DOHH2 (cell line): Measurements from ENCODE around the gene IL27RA.

Source experiments
- H3F3A ChIP-seq: fragments of 200-600 bp; sonication (generic), shearing (Covaris generic); 2 replicates; pipeline ENCODE4 v1.6.0; 2016; ENCODE audit warnings: antibody characterized with exemption, mild to moderate bottlenecking; ENCODE audit not compliant: control insufficient read depth, insufficient read depth
- H3K27ac ChIP-seq: fragments of 200-600 bp; sonication (generic); 2 replicates; pipeline ENCODE4 v1.5.1; 2014; ENCODE audit warnings: low read depth, mild to moderate bottlenecking, low read length, moderate library complexity
- H3K27me3 ChIP-seq: fragments of 200-600 bp; sonication (generic); 2 replicates; pipeline ENCODE4 v1.6.1; 2014; ENCODE audit warnings: mild to moderate bottlenecking, low read length, mixed read lengths; ENCODE audit not compliant: control insufficient read depth
- H3K36me3 ChIP-seq: fragments of 200-600 bp; sonication (generic); 2 replicates; pipeline ENCODE4 v1.6.1; 2014; ENCODE audit warnings: mild to moderate bottlenecking, low read length, moderate library complexity, mixed read lengths; ENCODE audit not compliant: control insufficient read depth
- H3K4me1 ChIP-seq: fragments of 200-600 bp; sonication (generic); 2 replicates; pipeline ENCODE4 v1.6.1; 2014; ENCODE audit warnings: mild to moderate bottlenecking, low read length, mixed read lengths; ENCODE audit not compliant: control insufficient read depth
- H3K4me2 ChIP-seq: fragments of 200-600 bp; sonication (generic); 2 replicates; pipeline ENCODE4 v1.6.0; 2014; ENCODE audit warnings: mild to moderate bottlenecking, low read length, moderate library complexity
- H3K4me3 ChIP-seq: fragments of 200-600 bp; sonication (generic); 2 replicates; pipeline ENCODE4 v1.5.1; 2014; ENCODE audit warnings: mild to moderate bottlenecking, low read length, mixed read lengths
- H3K79me2 ChIP-seq: fragments of 200-600 bp; sonication (generic); 2 replicates; pipeline ENCODE4 v1.6.1; 2014; ENCODE audit warnings: mild to moderate bottlenecking, low read length, mixed read lengths; ENCODE audit not compliant: control insufficient read depth
- H3K9me2 ChIP-seq: fragments of 200-600 bp; sonication (generic); replicated peaks from 2 replicates; pipeline ENCODE4 v1.6.1; 2014; ENCODE audit warnings: mild to moderate bottlenecking, low read length, mixed read lengths; ENCODE audit not compliant: control insufficient read depth
- H3K9me3 ChIP-seq: fragments of 200-600 bp; sonication (generic); 2 replicates; pipeline ENCODE4 v1.6.1; 2014; ENCODE audit warnings: antibody characterized with exemption, low read length, mixed read lengths; ENCODE audit not compliant: control insufficient read depth, insufficient read depth
- H4K20me1 ChIP-seq: fragments of 200-600 bp; sonication (generic); 2 replicates; pipeline ENCODE4 v1.6.0; 2014; ENCODE audit warnings: low read depth, mild to moderate bottlenecking, antibody characterized with exemption, low read length, moderate library complexity; ENCODE audit not compliant: control insufficient read depth, insufficient read depth
- CTCF ChIP-seq: fragments of 200-600 bp; sonication (generic); IDR thresholded peaks from one replicate; pipeline ENCODE4 v1.5.1; 2014; ENCODE audit warnings: antibody characterized with exemption, mild to moderate bottlenecking, low read depth, low read length; ENCODE audit not compliant: poor library complexity, severe bottlenecking
- EZH2phosphoT487 ChIP-seq: fragments of 200-600 bp; sonication (generic); IDR thresholded peaks from 2 replicates; pipeline ENCODE4 v1.6.1; 2017; ENCODE audit warnings: borderline replicate concordance, mild to moderate bottlenecking, antibody characterized with exemption, low read length, moderate library complexity, mixed read lengths

The IL27RA gene

GRCh38 chr19:14031719-14032480 lies at the start of gene IL27RA:
Gene IL27RA, plus strand, starts transcription at chr19:14031762. Its CDS starts 111 bp downstream, at chr19:14031873.
- TF ChIP-seq EZH2phosphoT487 (no peak), CTCF (peak; percentile 90)
- H3K9me3 ChIP-seq: no peaks in the 10 kb centered on the region
- no peaks in the 10 kb centered on the region for H3K36me3 ChIP-seq
- peak within 1 kb of the TSS; percentile 81 for H3K4me3 ChIP-seq
- H3K27ac ChIP-seq: peak within 1 kb of the TSS; percentile 75
- peak within 1 kb of the TSS; percentile 91 for H3K4me2 ChIP-seq
- H3K4me1 ChIP-seq: peaks cover 45% of the 10 kb centered on the region
- H3K9me2 ChIP-seq: no peaks in the 10 kb centered on the region
- no peaks in the 10 kb centered on the region for H3K27me3 ChIP-seq
- peaks cover 14% of the 10 kb centered on the region for H3F3A ChIP-seq
- H3K79me2 ChIP-seq: no peaks in the 10 kb centered on the region
- H4K20me1 ChIP-seq: no peaks in the 10 kb centered on the region

GRCh38 chr19:13981988-13982501 lies 49.5 kb upstream of the IL27RA start:
- peaks cover 20% of the 10 kb centered on the region for H3F3A ChIP-seq

GRCh38 chr19:13982773-13983172 lies 48.8 kb upstream of the IL27RA start:
- Histone ChIP-seq H3K36me3 (peaks cover 14% of the 10 kb centered on the region), H3K4me3 (peak overlapping the region; percentile 22; the same call in 1 of the 2 replicates), H3K9me2 (no peaks in the 10 kb centered on the region), H3K79me2 (0 out of 2 replicates have a peak, but pooled peaks cover 2% of the 10 kb centered on the region), H3K27ac (no peak overlapping the region), H3K27me3 (no peaks in the 10 kb centered on the region), H3K4me2 (peak overlapping the region; percentile 58), H4K20me1 (no peaks in the 10 kb centered on the region), H3K9me3 (no peaks in the 10 kb centered on the region), H3F3A (peaks cover 21% of the 10 kb centered on the region), H3K4me1 (peaks cover 63% of the 10 kb centered on the region)
- TF ChIP-seq EZH2phosphoT487 (no peak), CTCF (no peak)

More at GRCh38 chr19:13981988-13982501, 49.5 kb upstream of the IL27RA start:
- H3K9me2 ChIP-seq: no peaks in the 10 kb centered on the region
- no peaks in the 10 kb centered on the region for H3K9me3 ChIP-seq
- H3K79me2 ChIP-seq: no peaks in the 10 kb centered on the region
- no peaks in the 10 kb centered on the region for H4K20me1 ChIP-seq
- no peaks in the 10 kb centered on the region for H3K27me3 ChIP-seq
- H3K4me2 ChIP-seq: 0 out of 2 replicates have a peak overlapping the region, but pooled peaks have one; percentile 12
- H3K27ac ChIP-seq: no peak overlapping the region
- no peak overlapping the region for H3K4me3 ChIP-seq
- H3K4me1 ChIP-seq: peaks cover 56% of the 10 kb centered on the region
- H3K36me3 ChIP-seq: peaks cover 9% of the 10 kb centered on the region
- TF ChIP-seq EZH2phosphoT487: no peak
